Measurements from ENCODE around the gene R3HCC1L. TPM values are rescaled to one million over a fixed set of nuclear protein-coding genes. Genes with fewer than 3 reads are reported as not detected.
"Not testable (repeated sequence)": the region's sequence is repeated elsewhere in the genome, so short reads cannot be mapped to it uniquely, and the experiment has no call there.

The R3HCC1L gene
- total RNA-seq, 4 donors from 2014 or later, result 9.0 to 11.6 (median 9.9) TPM

DNA sequence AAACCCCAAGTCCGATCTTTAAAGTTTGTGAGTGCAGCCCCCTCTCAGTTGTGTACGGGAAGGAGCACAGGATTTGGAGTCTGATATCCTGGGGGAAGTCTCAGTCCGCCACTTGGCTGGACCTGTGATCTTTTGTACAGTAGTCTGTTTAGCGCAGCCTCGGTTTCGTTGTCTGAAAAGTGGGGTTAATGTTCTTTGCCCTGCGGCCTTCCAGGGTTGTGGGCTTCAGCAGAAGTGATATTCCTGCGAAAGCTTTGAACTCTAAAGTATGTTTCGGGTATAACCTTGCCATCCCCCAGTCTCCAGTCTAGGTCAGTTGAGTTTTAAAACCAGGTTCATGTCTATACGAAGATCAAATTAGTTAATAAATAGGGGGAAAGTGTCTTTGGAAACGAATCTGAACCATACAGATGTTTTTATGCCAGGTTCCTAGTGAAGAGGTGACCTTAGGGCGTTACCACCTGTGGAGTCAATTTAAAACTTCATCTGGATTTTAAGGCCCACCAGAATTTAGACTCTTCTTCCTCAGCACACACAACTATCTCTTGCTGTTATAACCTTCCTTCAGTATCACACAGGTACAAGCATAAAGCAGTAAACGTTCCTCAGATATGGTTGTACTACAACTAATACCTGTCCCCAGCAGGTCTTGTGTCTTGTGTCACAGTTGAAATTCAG lies 904 bp downstream of the R3HCC1L start:
- H3K4me3 ChIP-seq, result peak overlapping the region; percentile 70 to 95 (median 94)
- intact Hi-C loops (cut with DNase I), result no loop called here
- H3K4me1 ChIP-seq, result peaks cover 4 to 38% (median 29%) of the 10 kb centered on the region in 4 donors
- no peaks in the 10 kb centered on the region for H3K27me3 ChIP-seq
- TF ChIP-seq, protein P1, sequence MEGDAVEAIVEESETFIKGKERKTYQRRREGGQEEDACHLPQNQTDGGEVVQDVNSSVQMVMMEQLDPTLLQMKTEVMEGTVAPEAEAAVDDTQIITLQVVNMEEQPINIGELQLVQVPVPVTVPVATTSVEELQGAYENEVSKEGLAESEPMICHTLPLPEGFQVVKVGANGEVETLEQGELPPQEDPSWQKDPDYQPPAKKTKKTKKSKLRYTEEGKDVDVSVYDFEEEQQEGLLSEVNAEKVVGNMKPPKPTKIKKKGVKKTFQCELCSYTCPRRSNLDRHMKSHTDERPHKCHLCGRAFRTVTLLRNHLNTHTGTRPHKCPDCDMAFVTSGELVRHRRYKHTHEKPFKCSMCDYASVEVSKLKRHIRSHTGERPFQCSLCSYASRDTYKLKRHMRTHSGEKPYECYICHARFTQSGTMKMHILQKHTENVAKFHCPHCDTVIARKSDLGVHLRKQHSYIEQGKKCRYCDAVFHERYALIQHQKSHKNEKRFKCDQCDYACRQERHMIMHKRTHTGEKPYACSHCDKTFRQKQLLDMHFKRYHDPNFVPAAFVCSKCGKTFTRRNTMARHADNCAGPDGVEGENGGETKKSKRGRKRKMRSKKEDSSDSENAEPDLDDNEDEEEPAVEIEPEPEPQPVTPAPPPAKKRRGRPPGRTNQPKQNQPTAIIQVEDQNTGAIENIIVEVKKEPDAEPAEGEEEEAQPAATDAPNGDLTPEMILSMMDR (IDR thresholded peaks at IDR 0.05), result no peak
- TF ChIP-seq POLR2A (IDR thresholded peaks at IDR 0.05; ENCODE audit: low read depth) (no peak), POLR2AphosphoS5 (IDR thresholded peaks at IDR 0.05) (no peak), EP300 (IDR thresholded peaks at IDR 0.05) (no peak)
- H3K9me3 ChIP-seq, result no peaks in the 10 kb centered on the region
- DNase-seq (ENCODE audit: extremely low spot score), result no peak
- 22% methylated on average over 13 of the region's 13 CpGs for WGBS
- peak overlapping the region; percentile 87 to 93 (median 88) for H3K27ac ChIP-seq (replicated peaks in 1 of 4)
- H3K36me3 ChIP-seq, result no peaks in the 10 kb centered on the region

DNA sequence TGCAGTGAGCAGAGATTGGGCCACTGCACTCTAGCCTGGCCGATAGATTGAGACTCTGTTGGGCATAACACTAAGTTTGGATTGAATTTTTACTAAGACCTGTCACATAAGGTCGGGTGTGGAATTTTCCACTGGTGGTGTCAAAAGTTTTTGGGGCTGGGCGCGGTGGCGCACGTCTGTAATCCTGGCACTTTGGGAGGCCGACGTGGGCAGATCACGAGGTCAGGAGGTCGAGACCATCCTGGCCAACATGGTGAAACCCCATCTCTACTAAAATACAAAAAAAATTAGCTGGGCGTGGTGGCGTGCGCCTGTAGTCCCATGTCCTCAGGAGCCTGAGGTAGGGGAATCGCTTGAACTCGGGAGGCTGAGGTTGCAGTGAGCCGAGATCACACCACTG lies 2.3 kb downstream of the R3HCC1L start:
- H3K36me3 ChIP-seq; H3K4me3 ChIP-seq; intact Hi-C loops (cut with DNase I); H3K9me3 ChIP-seq; H3K27ac ChIP-seq (replicated peaks in 1 of 4); DNase-seq (ENCODE audit: extremely low spot score); H3K27me3 ChIP-seq: not testable (repeated sequence)
- 96% methylated on average over 16 of the region's 16 CpGs for WGBS
- peaks cover 8 to 38% (median 29%) of the 10 kb centered on the region in 4 donors for H3K4me1 ChIP-seq

DNA sequence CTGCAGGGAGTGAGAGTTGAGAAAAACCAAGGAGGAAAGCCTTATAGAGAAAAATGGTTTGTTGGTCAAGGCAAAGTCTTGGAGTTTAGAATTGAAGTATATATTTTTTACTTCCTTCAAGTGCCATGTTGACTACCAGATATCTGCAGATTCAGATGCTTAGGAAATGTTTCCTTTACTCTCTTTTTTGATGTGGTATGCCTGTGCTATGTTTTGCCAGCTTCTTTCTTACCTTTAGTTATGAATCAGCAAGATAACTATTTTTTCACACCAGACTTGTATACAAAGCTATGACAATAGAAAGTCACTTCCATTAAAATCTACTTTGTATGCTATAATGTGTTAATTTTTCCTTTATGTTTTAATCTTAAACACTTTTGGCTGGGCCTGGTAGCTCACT lies 3.6 kb downstream of the R3HCC1L start:
- H3K36me3 ChIP-seq, result no peaks in the 10 kb centered on the region
- H3K4me3 ChIP-seq, result no peak overlapping the region
- H3K27me3 ChIP-seq, result no peaks in the 10 kb centered on the region
- peaks cover 12 to 43% (median 34%) of the 10 kb centered on the region in 4 donors for H3K4me1 ChIP-seq
- no peak for DNase-seq (ENCODE audit: extremely low spot score)
- intact Hi-C loops (cut with DNase I), result no loop called here
- H3K9me3 ChIP-seq, result no peaks in the 10 kb centered on the region
- no peak for TF ChIP-seq POLR2A (IDR thresholded peaks at IDR 0.05; ENCODE audit: low read depth)
- TF ChIP-seq EP300 (IDR thresholded peaks at IDR 0.05), result no peak
- TF ChIP-seq, protein P1 (IDR thresholded peaks at IDR 0.05), result no peak
- TF ChIP-seq POLR2AphosphoS5 (IDR thresholded peaks at IDR 0.05), result no peak
- no peak overlapping the region for H3K27ac ChIP-seq (replicated peaks in 1 of 4)

DNA sequence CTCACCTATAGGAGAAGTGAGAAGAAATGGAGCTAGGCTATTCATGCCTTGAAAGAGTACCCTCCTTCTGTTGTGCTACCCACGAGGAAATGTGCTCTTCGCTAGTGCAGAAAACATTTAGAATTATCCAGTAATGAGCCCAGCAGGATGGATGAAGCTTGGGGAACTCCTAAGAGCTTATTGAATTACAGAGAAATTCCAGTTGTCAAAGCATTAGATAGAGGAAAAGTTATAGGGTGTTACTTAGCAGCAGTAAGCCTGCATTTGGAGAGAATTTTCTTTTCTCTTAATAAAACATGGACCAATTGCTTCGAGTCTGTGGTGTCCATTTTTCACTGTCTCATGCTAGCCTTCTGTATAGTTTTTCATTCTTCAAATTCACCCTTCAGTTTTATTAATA lies 5.0 kb downstream of the R3HCC1L start:
- Histone ChIP-seq H3K9me3 (no peaks in the 10 kb centered on the region), H3K4me3 (no peak overlapping the region), H3K36me3 (no peaks in the 10 kb centered on the region), H3K27ac (replicated peaks in 1 of 4) (no peak overlapping the region), H3K4me1 (peaks cover 12 to 42% (median 36%) of the 10 kb centered on the region in 4 donors), H3K27me3 (no peaks in the 10 kb centered on the region)
- 82% methylated on average over 3 of the region's 3 CpGs for WGBS
- TF ChIP-seq POLR2A (IDR thresholded peaks at IDR 0.05; ENCODE audit: low read depth) (no peak), POLR2AphosphoS5 (IDR thresholded peaks at IDR 0.05) (no peak), EP300 (IDR thresholded peaks at IDR 0.05) (no peak)
- TF ChIP-seq, protein P1 (IDR thresholded peaks at IDR 0.05), result no peak
- no peak for DNase-seq (ENCODE audit: extremely low spot score)
- intact Hi-C loops (cut with DNase I), result no loop called here

DNA sequence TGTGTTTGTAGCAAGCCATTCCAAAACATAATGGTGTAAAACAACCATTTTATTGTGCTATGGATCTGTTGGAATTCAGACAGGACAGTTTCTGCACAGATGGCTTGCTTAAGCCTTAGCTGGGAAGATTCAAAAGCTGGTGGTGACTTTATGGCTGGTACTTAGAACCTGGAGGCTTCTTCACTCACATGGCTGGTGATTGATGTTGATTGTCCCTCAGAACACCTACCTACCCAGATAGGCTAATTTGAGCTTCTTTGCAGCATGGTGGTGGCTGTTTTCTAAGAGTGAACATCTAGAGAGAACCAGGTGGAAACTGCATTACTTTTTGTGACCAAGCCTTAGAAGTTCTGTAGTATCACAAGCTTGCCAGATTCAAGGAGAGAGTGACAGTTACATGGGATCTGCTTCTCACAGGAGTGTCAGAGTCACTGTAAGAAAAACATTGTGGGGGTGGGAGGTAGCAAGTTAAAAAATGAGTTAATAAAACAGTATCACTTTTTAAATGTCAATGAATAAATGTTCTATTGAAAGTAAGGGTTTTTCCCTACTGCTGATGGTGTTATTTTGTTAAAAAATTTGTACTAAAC lies 7.1 kb downstream of the R3HCC1L start:
- DNase-seq (ENCODE audit: extremely low spot score), result no peak
- TF ChIP-seq POLR2AphosphoS5 (IDR thresholded peaks at IDR 0.05) (no peak), EP300 (IDR thresholded peaks at IDR 0.05) (no peak), POLR2A (IDR thresholded peaks at IDR 0.05; ENCODE audit: low read depth) (no peak)
- TF ChIP-seq, protein P1 (IDR thresholded peaks at IDR 0.05), result no peak
- Histone ChIP-seq H3K27ac (replicated peaks in 1 of 4) (no peak overlapping the region), H3K9me3 (no peaks in the 10 kb centered on the region), H3K36me3 (no peaks in the 10 kb centered on the region), H3K4me1 (peaks cover 8 to 31% (median 25%) of the 10 kb centered on the region in 4 donors), H3K4me3 (no peak overlapping the region), H3K27me3 (no peaks in the 10 kb centered on the region)
- intact Hi-C loops (cut with DNase I), result no loop called here
